HG03442 (cell line): ENCODE measurements around the gene SLC35A5.
"Not testable (repeated sequence)": the region's sequence is repeated elsewhere in the genome, so short reads cannot be mapped to it uniquely, and the experiment has no call there.

Source experiments
- ATAC-seq: cut with Tn5 transposase; IDR thresholded peaks from one replicate; pipeline ENCODE4 v1.9.1; 2021; ENCODE audit warnings: mild to moderate bottlenecking, moderate library complexity; ENCODE audit not compliant: unreplicated experiment

SLC35A5 gene

DNA sequence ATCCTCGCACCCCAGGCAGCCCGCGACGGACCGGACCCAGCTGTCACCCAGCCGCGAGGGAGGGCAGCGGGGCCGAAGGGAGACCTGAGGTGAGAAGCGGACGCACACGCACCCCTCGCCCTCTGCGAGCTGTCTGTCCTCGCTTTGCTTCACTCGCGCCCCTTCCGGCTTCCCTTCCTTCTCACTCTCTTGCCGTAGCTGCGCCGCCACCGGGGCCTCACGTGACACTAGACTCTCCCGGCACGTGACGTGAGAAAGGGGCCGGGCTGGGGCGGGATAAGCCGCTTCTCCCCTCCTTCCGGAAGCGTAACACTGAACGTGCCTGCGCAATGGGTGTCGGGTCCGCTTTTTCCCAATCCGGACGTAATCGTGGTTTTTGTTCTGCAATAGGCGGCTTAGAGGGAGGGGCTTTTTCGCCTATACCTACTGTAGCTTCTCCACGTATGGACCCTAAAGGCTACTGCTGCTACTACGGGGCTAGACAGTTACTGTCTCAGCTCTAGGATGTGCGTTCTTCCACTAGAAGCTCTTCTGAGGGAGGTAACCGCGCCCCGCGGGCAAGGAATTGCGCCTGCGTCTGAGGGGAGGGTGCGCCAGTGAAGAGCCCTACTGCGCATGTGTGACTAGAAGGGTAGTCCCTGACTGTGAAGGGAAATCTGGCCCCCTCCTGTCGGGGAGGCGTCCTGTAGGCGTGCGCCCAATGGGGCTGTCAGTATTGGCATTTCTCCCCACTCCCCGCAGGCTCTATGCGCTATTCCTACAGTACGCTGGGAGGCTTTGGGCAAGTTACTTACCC lies at the start of gene SLC35A5, which contains the start of gene ATG3:
SLC35A5 (plus strand) TSS at position 312 of the 796 bp plus-strand sequence. CDS start 1,359 bp downstream, outside the sequence.
ATG3 (minus strand) TSS at position 229 of the 796 bp plus-strand sequence. CDS start 434 bp downstream, outside the sequence.
- ATAC-seq = peak; percentile 76

GRCh38 chr3:112512320-112512719 lies 49.5 kb upstream of the SLC35A5 start:
- ATAC-seq = no peak

- peak; percentile 100 for ATAC-seq
These were observed 47.2 kb upstream of the SLC35A5 start for GRCh38 chr3:112514527-112515128.

DNA sequence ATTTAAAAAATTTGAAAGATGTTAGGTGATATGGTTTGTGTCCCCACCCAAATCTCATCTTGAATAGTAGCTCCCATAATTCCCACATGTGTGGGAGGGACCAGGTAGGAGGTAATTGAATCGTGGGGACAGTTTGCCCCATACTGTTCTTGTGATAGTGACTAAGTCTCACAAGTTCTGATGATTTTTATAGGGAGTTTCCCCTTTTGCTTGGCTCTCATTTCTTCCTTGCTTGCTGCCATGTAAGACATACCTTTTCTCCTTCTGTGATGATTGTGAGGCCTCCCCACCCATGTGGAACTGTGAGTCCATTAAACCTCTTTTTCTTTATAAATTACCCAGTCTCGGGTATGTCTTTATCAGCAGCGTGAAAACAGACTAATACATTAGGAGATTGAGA lies 42.9 kb upstream of the SLC35A5 start:
- ATAC-seq = not testable (repeated sequence)

DNA sequence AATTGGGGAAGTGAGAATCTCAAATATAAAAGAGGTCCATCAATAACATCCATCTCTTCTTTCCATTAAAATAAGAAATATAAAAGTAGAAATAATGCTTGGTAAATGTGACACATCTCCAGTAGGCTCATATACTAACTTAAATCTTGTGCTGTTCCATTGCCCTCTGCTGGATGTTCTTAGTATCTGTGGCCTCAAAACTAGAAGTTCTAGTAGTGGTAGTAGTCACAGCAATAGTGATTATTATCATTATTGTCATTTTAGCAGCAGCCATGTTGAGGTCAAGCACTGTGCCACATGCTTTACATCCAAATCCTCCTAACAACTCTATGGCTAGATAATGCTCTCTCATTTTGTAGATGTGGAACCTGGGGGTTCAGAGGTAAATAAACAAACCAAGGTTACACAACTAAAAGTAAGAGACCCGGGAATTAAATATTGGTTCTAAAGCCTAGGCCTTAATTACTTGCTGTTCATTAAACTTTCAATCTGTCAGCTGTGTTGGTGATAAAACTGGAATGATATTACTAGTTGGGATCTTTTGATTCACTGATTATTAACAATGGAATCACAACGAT lies 42.3 kb upstream of the SLC35A5 start:
- ATAC-seq = peak; percentile 46

DNA sequence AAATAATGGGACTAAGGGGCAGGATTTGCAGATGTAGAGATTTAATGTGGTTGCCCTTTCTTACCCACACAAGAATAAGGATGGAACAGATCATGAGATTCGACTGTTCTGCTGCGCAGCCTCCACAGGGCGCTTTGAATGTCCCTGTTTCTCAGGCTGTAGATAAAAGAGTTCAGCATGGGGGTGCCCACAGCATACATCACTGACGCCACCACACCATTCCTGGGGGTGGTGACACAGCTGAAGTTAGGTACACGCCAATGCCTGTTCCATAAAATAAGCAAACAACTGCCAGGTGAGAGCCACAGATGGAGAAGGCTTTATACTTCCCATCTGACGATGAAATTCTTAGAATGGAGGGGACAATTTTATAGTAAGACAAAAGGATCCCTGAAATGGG lies 37.7 kb upstream of the SLC35A5 start:
- ATAC-seq = not testable (repeated sequence)

- no peak for ATAC-seq
These were observed 31.3 kb upstream of the SLC35A5 start for GRCh38 chr3:112530573-112530972.

GRCh38 chr3:112531358-112531781 lies 30.5 kb upstream of the SLC35A5 start:
- no peak for ATAC-seq

- peak; percentile 94 for ATAC-seq
These were observed 21.8 kb upstream of the SLC35A5 start for GRCh38 chr3:112539825-112540650.

DNA sequence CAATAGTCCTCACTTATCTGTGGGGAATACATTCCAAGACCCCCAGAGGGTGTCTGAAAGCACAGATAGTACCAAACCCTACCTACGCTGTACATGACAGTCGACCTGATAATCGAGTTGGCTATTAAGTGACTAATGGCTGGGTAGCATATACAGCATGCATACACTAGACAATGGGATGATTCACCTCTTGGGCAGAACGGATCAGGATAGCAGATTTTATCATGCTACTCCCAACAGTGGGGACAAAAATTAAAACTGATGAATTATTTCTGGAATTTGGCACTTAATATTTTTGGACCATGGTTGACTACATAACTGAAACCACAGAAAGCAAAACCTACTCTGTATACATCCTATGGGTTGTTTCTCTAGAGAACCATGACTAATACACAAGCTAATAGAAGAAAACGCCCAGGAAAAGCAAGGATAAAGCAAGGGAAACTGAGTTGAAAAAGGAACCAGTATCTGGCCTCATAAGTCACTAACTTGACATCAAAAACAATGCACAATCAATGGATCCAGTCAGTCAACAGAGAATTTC lies 15.6 kb upstream of the SLC35A5 start:
- ATAC-seq = no peak

- ATAC-seq = no peak
These were observed 11.0 kb upstream of the SLC35A5 start for GRCh38 chr3:112550859-112551258.

GRCh38 chr3:112555535-112556170 lies 6.2 kb upstream of the SLC35A5 start:
- ATAC-seq = no peak

GRCh38 chr3:112557976-112558375 lies 3.9 kb upstream of the SLC35A5 start:
- no peak for ATAC-seq

DNA sequence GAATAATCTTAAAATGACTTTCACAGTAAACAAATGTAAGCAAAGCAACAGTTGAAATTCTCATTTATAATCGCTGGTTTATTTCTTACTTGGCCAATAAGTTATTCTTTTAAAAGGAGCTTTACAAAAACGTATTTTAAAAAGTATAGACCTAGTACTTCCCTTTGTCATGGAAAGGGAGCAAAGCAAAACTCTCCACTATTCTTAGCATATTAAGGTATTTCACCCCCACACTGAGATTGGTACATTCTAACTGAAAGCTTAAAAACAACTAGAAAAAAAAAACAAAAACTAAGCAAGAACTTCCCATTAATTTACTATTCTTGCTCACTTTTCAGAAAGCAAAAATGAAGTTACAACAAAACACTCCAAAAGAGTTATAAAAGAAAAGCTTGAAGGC lies 1.5 kb upstream of the SLC35A5 start:
- no peak for ATAC-seq

GRCh38 chr3:112560721-112561483 lies 943 bp upstream of the SLC35A5 start:
- ATAC-seq = peak; percentile 5

- ATAC-seq = peak; percentile 42
These were observed 436 bp upstream of the SLC35A5 start for GRCh38 chr3:112561484-112561733.

DNA sequence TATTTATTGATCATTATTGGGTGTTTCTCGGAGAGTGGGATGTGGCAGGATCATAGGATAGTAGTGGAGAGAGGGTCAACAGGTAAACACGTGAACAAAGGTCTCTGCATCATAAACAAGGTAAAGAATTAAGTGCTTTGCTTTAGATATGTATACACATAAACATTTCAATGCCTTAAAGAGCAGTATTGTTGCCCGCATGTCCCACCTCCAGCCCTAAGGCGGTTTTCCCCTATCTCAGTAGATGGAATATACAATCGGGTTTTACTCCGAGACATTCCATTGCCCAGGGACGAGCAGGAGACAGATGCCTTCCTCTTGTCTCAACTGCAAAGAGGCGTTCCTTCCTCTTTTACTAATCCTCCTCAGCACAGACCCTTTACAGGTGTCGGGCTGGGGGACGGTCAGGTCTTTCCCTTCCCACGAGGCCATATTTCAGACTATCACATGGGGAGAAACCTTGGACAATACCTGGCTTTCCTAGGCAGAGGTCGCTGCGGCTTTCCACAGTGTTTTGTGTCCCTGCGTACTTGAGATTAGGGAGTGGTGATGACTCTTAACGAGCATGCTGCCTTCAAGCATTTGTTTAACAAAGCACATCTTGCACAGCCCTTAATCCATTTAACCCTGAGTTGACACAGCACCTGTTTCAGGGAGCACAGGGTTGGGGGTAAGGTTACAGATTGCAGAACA lies 2.5 kb downstream of the SLC35A5 start:
- not testable (repeated sequence) for ATAC-seq

- no peak for ATAC-seq
These were observed 3.1 kb downstream of the SLC35A5 start for GRCh38 chr3:112564940-112565305.

DNA sequence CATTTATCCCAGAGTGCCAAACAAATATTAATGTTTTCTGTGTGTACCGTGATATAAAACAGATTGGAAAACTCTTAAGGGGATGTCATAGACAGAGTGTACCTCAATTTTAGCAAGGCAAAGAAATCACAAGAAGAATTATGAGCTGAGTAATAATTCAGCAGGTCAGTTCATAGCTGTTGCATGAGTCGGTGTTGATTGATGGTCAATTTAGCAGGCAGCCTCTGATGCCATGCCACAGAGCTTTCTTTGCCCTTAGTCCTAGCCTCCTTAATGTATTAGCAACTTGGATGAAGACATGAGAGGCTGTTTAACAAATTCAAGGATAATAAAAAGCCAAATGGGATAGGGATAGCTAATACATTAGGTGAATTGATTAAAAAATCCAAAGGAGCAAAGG lies 6.8 kb downstream of the SLC35A5 start:
- ATAC-seq = no peak
